Hematopoietic multipotent progenitor cell treated with erythropoietin and hydrocortisone succinate and interleukin-3 and kit ligand, for 4 days (in vitro differentiated cells): ENCODE measurements around the gene SP8.
A peak's percentile ranks its signal among the peaks of the same experiment; 100 is the strongest.

ENCODE experiments used
- DNase-seq: peaks from one replicate; pipeline ENCODE4 v3.0.0-alpha.2; 2015

SP8 gene

GRCh38 chr7:20748853-20749252 is 37.8 kb downstream of the SP8 start:
- DNase-seq = no peak

GRCh38 chr7:20747001-20747400 is 39.7 kb downstream of the SP8 start:
- DNase-seq = peak; percentile 70

- no peak for DNase-seq
These were observed 41.0 kb downstream of the SP8 start for GRCh38 chr7:20745702-20746101.

GRCh38 chr7:20744954-20745446 is 41.7 kb downstream of the SP8 start:
- peak; percentile 30 for DNase-seq

GRCh38 chr7:20742913-20743312 is 43.8 kb downstream of the SP8 start:
- DNase-seq = no peak

- no peak for DNase-seq
These were observed 44.9 kb downstream of the SP8 start for GRCh38 chr7:20741801-20742200.

GRCh38 chr7:20738518-20739481 is 47.9 kb downstream of the SP8 start:
- DNase-seq = no peak

GRCh38 chr7:20737840-20738448 is 48.7 kb downstream of the SP8 start:
- DNase-seq = no peak

GRCh38 chr7:20735346-20736065 is 51.2 kb downstream of the SP8 start:
- peak; percentile 13 for DNase-seq
